Neuron (in vitro differentiated cells): ENCODE data around the gene PIK3IP1.
"Not testable (repeated sequence)": the region's sequence is repeated elsewhere in the genome, so short reads cannot be mapped to it uniquely, and the experiment has no call there.

ENCODE experiments used
- H2AFZ ChIP-seq: one replicate; pipeline ENCODE4 v1.6.1; 2013; ENCODE audit warnings: low read depth, mild to moderate bottlenecking, inconsistent platforms, low read length, moderate library complexity
- H3K27me3 ChIP-seq: one replicate; pipeline ENCODE4 v1.6.1; 2013; ENCODE audit warnings: low read length; ENCODE audit not compliant: insufficient read depth
- H3K36me3 ChIP-seq: one replicate; pipeline ENCODE4 v1.6.1; 2013; ENCODE audit warnings: low read length; ENCODE audit not compliant: insufficient read depth
- H3K4me1 ChIP-seq: one replicate; pipeline ENCODE4 v1.6.1; 2013; ENCODE audit warnings: low read length; ENCODE audit not compliant: insufficient read depth
- H3K4me3 ChIP-seq: 2 replicates; pipeline ENCODE4 v1.5.1; 2013; ENCODE audit warnings: mild to moderate bottlenecking, low read length, moderate library complexity
- H3K9me3 ChIP-seq: one replicate; pipeline ENCODE4 v1.6.1; 2013; ENCODE audit warnings: low read length

The PIK3IP1 gene

GRCh38 chr22:31328544-31328960 is 36.3 kb upstream of the PIK3IP1 start:
- no peak overlapping the region for H3K4me3 ChIP-seq
- H3K4me1 ChIP-seq: no peaks in the 10 kb centered on the region
- peaks cover 79% of the 10 kb centered on the region for H3K36me3 ChIP-seq
- no peaks in the 10 kb centered on the region for H3K9me3 ChIP-seq
- H3K27me3 ChIP-seq: no peaks in the 10 kb centered on the region
- H2AFZ ChIP-seq: no peak overlapping the region

- peaks cover 75% of the 10 kb centered on the region for H3K36me3 ChIP-seq
- no peaks in the 10 kb centered on the region for H3K27me3 ChIP-seq
- no peak overlapping the region for H2AFZ ChIP-seq
These were observed 35.7 kb upstream of the PIK3IP1 start for GRCh38 chr22:31327806-31328543.

GRCh38 chr22:31326877-31327276 is 34.6 kb upstream of the PIK3IP1 start:
- no peaks in the 10 kb centered on the region for H3K9me3 ChIP-seq
- H2AFZ ChIP-seq: no peak overlapping the region
- H3K36me3 ChIP-seq: peaks cover 66% of the 10 kb centered on the region
- H3K27me3 ChIP-seq: no peaks in the 10 kb centered on the region
- H3K4me1 ChIP-seq: no peaks in the 10 kb centered on the region
- H3K4me3 ChIP-seq: no peak overlapping the region

More at GRCh38 chr22:31327806-31328543, 35.7 kb upstream of the PIK3IP1 start:
- Histone ChIP-seq H3K4me3 (no peak overlapping the region), H3K9me3 (no peaks in the 10 kb centered on the region), H3K4me1 (no peaks in the 10 kb centered on the region)

- peaks cover 47% of the 10 kb centered on the region for H3K36me3 ChIP-seq
- H3K4me1 ChIP-seq: no peaks in the 10 kb centered on the region
- H3K4me3 ChIP-seq: no peak overlapping the region
- H3K9me3 ChIP-seq: no peaks in the 10 kb centered on the region
- no peak overlapping the region for H2AFZ ChIP-seq
- H3K27me3 ChIP-seq: no peaks in the 10 kb centered on the region
These were observed 31.6 kb upstream of the PIK3IP1 start for GRCh38 chr22:31323578-31324550.

GRCh38 chr22:31321421-31321820 is 29.1 kb upstream of the PIK3IP1 start:
- H3K27me3 ChIP-seq: no peaks in the 10 kb centered on the region
- H3K36me3 ChIP-seq: peaks cover 24% of the 10 kb centered on the region
- H3K4me1 ChIP-seq: no peaks in the 10 kb centered on the region
- H3K4me3 ChIP-seq: no peak overlapping the region
- H3K9me3 ChIP-seq: no peaks in the 10 kb centered on the region
- H2AFZ ChIP-seq: no peak overlapping the region

GRCh38 chr22:31314220-31314619 is 21.9 kb upstream of the PIK3IP1 start:
- H3K9me3 ChIP-seq, H3K4me3 ChIP-seq, H2AFZ ChIP-seq, H3K4me1 ChIP-seq, H3K36me3 ChIP-seq, H3K27me3 ChIP-seq: not testable (repeated sequence)

GRCh38 chr22:31313366-31314147 is 21.3 kb upstream of the PIK3IP1 start:
- Histone ChIP-seq H3K4me1 (no peaks in the 10 kb centered on the region), H3K9me3 (peaks cover 2% of the 10 kb centered on the region), H3K27me3 (no peaks in the 10 kb centered on the region), H3K36me3 (no peaks in the 10 kb centered on the region), H3K4me3 (no peak overlapping the region), H2AFZ (peak overlapping the region; percentile 4)

GRCh38 chr22:31308181-31308580 is 15.9 kb upstream of the PIK3IP1 start:
- Histone ChIP-seq H3K4me1 (no peaks in the 10 kb centered on the region), H3K36me3 (no peaks in the 10 kb centered on the region), H3K27me3 (no peaks in the 10 kb centered on the region), H3K9me3 (no peaks in the 10 kb centered on the region), H2AFZ (no peak overlapping the region), H3K4me3 (no peak overlapping the region)

- Histone ChIP-seq H3K27me3 (no peaks in the 10 kb centered on the region), H3K4me1 (no peaks in the 10 kb centered on the region), H3K4me3 (no peak overlapping the region), H2AFZ (no peak overlapping the region), H3K9me3 (no peaks in the 10 kb centered on the region), H3K36me3 (no peaks in the 10 kb centered on the region)
These were observed 12.9 kb upstream of the PIK3IP1 start for GRCh38 chr22:31305194-31305593.

- H3K4me1 ChIP-seq: no peaks in the 10 kb centered on the region
- H3K36me3 ChIP-seq: no peaks in the 10 kb centered on the region
- H3K9me3 ChIP-seq: no peaks in the 10 kb centered on the region
- no peaks in the 10 kb centered on the region for H3K27me3 ChIP-seq
- H2AFZ ChIP-seq: no peak overlapping the region
- no peak overlapping the region for H3K4me3 ChIP-seq
These were observed 10.2 kb upstream of the PIK3IP1 start for GRCh38 chr22:31302537-31302936.

- no peak overlapping the region for H2AFZ ChIP-seq
- no peak overlapping the region for H3K4me3 ChIP-seq
- no peaks in the 10 kb centered on the region for H3K9me3 ChIP-seq
- H3K4me1 ChIP-seq: peaks cover 3% of the 10 kb centered on the region
- no peaks in the 10 kb centered on the region for H3K36me3 ChIP-seq
- no peaks in the 10 kb centered on the region for H3K27me3 ChIP-seq
These were observed 9.7 kb upstream of the PIK3IP1 start for GRCh38 chr22:31302006-31302405.

GRCh38 chr22:31300896-31301295 is 8.6 kb upstream of the PIK3IP1 start:
- Histone ChIP-seq H3K27me3 (no peaks in the 10 kb centered on the region), H3K9me3 (no peaks in the 10 kb centered on the region), H2AFZ (no peak overlapping the region), H3K4me3 (no peak overlapping the region), H3K36me3 (no peaks in the 10 kb centered on the region), H3K4me1 (peaks cover 14% of the 10 kb centered on the region)
